Pons (tissue), 1 donor: ENCODE measurements around the gene OSBPL8.

Experiments
- DNase-seq: peaks from one replicate; pipeline ENCODE4 v3.0.0-alpha.2; 2016; ENCODE audit warnings: low spot score

OSBPL8 gene

DNA sequence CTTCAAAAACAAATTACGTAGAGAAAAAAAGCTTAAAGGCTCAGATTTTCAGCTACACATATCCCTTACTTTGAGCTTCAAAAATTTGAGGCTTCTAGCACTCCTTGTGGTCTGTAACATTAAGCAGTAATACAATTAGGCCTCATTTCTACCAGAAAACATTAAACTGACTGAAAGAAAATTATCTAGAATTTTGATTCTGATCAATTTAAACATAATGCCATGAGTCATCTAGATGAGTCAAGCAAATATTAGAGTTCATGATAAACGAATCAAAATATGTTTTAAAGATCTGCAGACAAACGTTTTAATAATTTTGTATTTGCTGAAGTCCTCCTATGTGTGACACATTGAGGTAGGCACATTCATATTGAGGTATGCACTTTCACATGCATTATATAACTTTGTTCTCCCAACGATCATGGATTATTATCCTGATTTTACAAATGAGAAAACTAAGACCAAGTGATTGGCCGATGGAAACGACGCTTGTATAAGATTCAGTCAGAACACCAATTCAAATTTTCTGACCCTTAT, 4.3 kb downstream of the OSBPL8 start:
- DNase-seq = no peak

DNA sequence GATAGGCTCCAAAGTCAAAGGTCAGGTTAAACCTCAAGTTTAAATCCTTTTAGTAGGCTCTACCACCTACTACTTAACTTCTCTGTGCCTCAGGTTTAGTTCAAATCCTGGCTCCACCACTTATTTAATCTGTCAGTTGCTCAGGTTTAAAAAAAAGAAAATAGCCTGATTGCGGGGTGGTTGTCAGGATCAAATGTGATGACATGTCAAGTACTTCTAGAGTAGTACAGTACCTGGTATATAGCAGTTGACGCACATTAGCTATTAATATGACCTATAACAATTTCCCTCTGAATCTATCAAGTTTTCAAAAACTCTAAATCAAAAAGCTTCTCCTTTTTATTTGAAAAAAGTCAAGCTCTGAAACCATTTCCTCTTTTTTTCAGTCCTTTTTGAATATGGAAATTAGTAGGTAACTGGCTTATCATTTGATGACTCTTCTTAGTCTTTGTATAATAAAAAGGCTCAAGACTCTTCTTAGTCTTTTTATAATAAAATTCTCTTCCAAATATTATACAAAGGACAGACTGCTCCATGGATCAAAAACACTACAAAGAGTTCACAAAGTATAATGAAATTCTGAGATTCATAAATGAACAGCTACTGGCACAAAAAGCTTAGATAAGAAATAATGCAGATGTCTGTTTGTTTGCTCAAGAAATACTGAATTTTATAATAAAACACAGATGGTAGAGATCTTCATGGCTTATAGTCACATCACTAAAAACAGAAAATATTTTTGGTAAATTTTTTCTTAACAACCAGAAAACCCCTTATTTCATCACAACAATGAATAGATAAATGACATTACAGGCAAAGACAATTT, 5.0 kb downstream of the OSBPL8 start:
- DNase-seq = no peak

DNA sequence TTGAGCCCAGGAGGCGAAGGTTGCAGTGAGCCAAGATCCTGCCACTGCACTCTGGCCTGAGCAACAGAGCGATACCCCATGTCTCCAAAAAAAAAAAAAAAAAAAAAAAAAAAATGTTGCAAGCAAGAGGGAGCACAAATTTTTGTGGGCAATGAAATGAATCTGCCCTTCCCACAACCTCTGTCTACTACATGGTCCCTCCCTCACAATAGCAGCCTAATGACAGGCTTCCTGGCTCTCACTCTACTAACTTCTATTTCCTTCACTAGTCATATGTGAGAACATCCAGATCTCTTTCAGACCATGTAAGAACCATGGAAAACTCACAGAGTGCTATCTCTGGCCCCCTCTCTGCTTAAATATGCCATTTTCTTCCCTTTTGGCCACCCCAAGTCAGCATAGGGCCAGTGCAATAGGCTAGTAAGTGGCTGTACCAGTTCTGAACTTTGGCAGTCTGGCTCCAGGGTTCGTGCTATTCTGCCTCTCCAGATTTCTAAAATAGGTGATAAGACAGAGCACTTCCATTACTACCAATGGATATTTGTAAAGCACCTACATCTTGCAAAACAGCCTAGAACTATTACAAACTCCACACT, 7.1 kb downstream of the OSBPL8 start:
- DNase-seq = no peak

DNA sequence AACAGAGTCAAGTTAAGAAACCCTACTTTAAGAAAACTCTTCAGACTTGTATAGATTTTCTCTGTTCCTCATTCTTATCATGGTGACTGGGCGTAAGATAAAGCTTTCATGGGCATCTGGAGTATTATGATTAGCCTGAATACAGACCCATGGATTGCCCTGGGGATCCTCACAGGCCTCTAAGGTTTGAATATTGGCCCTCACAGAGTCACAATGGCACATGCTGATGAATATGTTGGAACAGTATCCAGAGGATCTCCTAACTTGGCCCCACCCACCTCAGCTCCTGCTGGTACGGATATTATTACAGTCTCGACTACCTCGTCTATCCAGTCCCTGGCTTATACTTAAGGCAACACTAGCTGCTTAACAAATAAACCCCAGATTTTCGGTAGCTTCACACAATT, 8.1 kb downstream of the OSBPL8 start:
- DNase-seq = no peak

DNA sequence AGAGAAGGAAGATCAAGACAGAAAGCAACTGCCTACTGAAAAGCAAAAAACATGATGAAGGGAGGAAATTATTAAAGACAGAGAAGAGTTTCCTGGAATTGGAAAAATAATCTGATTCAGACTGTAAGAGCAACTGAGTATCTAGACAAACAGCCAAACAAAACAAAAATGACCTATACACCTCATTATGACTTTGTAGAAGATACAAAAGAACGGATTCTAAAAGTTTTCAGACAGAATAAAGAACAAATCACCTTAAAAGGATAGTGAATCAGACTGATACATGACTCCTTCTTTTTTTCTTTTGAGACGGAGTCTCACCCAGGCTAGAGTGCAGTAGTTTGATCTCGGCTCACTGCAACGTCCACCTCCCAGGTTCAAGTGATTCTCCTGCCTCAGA, 10.4 kb downstream of the OSBPL8 start:
- DNase-seq = no peak

DNA sequence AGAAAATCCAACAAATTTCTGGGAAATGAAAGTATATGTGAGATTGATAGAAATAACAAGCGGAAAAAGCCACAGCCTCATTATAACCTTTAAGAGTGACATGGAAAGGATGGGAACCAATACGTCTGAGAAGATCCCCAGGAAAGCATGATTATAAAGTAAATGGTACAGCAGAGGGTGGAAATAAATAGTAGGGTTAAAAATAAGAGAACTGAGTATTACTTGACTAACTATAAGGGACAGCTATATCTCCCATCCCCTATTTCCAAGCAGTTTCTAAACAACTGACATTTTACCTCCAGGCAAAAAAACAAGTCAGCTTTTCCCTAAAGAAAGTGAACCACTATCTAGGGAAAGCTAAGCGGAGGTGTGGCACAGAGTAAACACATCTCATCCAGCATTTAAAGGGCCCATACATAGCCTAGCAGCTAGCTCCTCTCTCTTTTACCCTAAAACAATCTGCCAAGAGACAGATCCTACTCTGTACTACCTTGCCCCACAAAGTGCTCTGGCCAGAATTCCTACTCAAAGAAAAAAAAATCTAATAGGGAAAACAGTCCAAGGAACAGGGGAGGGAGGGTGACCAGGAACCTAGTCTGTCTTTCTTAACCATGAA, 11.2 kb downstream of the OSBPL8 start:
- no peak for DNase-seq

DNA sequence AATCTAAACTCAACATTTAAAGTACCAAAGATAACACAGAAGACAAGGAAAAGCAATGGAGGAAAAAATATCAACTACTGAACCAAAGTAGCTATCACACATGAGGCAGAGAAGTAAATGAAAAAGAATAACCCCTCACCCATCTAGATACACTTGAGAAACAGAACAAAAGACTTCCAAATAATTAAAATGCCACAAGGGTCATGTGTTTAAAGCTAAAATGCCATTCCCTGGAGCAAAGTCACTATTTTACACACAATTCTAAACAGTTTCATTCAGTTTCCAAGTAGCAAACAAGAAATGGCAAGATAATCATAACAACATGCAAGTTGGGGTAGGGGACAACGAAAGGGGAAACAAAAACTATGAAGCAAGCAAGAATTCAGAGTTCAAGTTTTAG, 12.0 kb downstream of the OSBPL8 start:
- no peak for DNase-seq

DNA sequence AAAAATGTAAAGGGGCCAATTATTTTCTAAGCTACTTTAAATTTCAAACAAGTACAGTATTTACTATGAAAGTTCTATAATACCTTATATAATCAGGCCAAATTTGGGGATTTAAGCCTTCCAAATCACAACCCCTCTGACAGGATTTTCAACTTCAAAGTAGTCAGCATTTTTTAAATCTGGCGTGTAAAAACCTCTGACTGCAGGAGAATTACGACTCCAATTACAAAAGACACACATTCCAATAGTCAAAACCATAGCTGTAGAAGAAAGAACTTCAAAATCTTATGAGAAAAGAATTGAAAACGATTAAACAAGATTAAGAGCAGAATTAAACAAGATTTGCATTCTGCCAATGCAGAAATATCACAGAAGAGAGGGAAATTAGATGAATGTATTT, 12.7 kb downstream of the OSBPL8 start:
- DNase-seq = no peak

DNA sequence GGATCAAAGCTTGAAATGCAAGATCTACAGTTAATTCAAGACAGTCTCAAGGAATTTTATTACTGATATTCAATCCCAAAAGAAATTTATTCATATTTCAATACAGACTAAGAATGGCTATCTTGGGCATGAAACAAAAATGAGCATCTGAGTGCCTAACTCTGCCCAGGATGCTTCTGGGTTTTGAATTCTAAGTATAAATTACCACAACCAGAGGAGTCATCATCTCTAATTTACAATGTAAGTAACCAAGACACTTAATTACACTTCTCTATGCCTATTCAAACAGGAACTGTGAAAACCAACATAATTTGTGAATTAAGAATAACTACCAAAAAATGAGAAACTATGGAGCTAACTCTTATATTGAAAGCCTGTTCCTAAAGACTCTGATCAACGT, 14.1 kb downstream of the OSBPL8 start:
- no peak for DNase-seq

DNA sequence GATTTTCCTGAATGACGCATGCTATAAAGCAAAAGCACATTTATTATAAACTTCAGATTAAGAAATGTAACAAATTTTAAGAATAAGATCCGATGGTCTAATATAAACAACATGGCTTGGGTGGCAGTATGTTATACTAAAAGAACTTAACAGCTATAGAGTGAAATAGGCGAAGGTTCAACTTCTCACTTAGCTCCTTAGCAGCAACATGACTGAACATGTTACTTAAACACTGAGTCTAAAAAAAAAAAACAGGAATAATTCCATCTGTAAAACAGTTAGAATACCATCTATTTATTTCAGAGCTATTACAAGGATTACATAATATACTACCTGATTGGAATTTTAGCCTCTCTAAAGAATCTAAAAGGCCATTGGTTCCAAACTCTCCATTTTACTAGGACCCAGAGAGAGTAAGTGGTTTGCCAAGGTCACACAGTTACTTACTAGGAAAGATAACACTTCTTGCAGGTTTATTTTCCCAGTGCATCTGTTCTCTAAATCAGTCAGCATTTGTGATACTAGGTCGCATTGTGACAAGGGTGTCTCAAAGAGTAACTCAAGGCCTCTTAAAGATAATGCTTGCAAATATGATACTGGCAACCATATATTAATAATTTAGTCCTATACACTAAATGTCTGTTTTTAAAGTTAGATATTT, 14.8 kb downstream of the OSBPL8 start:
- DNase-seq = no peak

DNA sequence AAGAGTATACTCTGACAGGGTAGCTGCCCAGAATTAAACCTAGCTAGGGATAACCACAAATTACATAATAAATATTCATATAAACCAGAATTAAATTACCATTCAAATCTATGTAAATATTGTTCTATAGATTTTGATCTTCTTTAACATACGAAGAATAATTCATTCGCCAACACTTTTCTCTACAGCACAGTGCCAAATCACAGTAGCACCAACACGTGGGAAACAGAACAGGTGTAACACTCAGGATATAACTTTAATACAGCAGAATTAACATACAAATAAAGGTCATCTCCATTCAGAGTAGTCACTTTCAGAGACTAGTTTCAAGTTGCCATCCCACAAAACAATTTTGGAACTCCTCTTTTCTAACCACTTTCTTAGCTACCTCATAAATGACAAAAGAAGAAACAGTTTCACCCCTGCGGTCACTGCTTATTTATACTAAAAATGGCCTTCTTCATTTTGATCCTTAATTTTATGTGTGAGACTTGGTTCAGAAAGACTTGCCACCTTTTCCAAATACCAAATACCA, 15.7 kb downstream of the OSBPL8 start:
- DNase-seq = no peak

DNA sequence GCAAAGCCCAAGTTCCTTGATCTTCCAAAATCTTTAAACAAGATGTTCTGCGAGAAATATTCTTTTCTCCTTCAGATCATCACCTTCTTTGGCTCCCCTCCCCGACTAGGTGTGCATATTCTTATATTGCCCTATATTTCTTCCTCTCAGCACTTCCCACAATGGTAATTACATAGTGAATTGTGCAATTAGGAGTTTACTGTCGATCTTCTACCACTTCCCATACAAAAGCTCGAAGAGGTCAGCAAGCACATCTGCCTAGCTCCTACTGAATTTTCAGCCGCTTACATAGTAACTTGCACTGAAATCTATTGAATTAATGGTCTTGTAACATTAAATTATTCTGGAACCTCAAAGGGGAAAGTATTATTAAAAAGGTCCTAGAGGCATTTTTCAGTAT, 16.7 kb downstream of the OSBPL8 start:
- no peak for DNase-seq

DNA sequence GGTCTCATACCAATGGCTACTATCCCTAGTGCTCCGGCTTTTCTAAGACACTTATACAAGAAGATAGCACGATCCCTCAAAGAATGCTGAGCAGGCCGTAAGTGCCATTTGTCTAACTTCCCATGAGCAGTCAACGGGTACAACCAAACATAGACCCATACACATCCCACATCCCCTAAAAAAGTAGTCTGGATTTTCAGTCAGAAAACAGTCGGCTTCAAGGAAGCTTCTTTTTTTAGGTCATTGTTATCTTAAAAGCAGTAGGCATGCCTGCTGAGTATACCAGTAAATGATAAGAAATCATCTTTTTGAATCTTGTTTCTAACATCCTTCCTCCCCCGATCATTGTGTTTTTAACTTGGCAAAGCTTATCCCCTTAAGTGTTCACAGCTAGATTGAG, 19.8 kb downstream of the OSBPL8 start:
- DNase-seq = no peak

DNA sequence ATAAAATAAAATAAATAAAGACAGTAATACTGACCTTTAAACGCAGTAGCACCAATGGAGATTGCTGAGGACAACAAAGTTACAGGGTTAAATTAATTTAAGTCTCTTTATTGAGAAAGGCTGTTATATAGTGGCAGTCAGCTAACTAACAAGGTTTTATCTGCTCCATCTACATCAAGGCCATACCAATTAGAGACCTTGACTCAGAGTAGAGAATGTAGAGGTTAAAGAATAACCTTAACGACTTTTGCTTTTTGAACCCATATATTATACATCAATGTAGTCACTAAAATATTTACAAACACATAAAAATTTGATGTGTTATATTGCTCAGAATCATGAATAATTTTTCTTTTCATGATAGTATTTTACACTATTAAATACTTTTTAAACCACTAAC, 21.6 kb downstream of the OSBPL8 start:
- no peak for DNase-seq

DNA sequence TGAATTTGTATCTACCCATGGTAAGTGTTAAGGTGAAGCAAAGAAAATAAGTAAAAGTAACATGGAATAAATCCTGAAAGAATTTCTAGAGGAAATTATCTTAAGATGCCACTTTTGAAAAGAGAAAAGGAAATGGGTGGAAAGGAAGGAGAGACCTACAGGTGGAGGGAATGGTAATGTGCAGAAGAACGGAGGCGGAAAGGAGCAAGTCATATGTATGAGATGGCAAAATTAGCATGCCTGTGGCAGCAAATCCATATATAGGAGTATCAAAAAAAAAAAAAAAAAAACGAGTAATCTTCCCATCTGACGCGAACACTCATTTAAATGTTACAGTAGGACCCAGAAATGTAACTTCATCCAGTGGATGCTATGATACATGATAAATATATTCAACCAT, 23.0 kb downstream of the OSBPL8 start:
- no peak for DNase-seq

DNA sequence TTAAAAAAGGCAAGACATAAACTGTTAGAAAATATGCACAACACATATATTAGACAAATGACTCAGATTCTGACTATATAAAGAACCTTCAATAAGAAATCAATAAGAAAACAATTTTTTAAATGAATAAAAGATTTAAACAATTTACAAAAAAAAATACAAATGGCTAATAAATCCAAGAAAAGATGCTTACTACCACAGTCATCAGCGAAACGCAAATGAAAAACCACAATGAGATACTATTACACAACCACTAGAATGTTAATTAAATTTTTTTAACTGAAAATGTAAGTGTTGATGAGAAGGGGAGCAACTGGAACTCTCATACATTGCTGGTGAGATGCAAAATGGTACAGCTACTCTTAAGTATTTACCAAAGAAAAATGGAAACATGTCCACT, 24.4 kb downstream of the OSBPL8 start:
- no peak for DNase-seq

DNA sequence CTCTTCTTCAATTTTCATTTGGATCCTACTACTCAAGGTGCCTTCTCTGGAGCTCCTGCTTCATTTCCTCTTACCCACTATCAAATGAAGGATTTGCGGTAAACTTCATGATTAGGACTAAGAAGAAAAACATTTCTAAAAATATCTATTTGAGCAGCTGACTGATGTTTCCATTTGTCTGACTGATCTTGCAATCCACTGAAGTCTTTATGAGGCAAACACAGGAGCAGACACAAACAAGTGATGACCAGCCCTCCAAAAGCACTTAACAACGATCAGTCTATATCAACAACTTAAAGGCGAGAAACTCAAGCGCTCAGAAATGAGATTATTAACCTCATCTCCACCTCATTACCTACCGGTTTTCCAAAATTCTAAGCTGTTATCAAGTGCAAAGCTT, 26.2 kb downstream of the OSBPL8 start:
- no peak for DNase-seq

DNA sequence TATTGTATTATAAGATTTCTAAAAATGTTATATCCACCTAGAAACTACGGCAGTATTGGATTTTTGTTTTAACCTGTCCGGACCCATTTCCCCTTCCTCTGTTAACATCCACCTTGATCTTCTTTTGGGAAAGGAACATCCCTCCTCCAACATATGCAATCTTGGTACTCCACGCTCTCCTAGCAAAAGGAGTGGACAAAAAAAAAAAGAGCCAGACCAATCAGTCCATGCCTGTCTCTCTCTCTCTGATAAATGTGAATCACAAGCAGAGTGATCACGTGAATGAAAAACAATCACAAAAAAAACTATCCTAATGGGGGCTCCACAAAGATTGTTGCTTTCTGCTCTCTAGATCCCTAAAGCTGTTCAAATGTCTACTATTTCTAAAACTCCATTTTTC, 27.1 kb downstream of the OSBPL8 start:
- DNase-seq = no peak

DNA sequence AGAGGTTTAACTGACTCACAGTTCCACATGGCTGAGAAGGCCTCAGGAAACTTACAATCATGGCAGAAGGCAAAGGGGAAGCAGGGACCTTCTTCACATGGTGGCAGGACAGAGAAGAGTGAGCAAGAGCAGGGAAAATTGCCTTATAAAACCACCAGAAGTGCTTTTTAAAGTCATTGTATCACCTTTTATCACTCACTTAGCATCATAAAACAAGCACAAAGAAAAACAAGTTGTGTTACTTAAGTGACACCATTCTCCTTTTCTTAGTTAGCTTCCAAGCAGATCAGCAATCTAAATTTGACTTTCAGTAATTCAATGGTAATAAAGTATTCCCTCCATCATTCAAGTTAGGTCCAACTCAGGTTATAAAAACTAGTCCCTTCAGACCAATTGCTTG, 28.5 kb downstream of the OSBPL8 start:
- DNase-seq = no peak

DNA sequence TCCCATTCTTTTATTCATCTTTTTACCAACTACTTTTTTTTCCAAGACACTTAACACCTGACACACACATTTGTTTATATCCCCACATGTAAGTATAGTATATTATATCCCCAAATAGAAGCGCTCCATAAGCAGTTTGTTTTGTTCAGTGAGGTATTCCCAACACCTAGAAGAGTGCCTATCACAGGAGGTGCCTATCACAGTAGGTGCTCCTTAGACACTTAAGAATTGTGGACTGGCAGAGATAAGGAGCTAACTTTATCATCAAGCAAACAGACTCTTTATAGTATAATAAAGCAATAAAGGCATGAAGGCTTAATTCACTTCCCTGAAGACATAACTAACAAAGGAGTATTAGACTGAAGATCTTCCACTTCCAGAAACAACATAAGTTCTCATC, 29.1 kb downstream of the OSBPL8 start:
- DNase-seq = no peak

DNA sequence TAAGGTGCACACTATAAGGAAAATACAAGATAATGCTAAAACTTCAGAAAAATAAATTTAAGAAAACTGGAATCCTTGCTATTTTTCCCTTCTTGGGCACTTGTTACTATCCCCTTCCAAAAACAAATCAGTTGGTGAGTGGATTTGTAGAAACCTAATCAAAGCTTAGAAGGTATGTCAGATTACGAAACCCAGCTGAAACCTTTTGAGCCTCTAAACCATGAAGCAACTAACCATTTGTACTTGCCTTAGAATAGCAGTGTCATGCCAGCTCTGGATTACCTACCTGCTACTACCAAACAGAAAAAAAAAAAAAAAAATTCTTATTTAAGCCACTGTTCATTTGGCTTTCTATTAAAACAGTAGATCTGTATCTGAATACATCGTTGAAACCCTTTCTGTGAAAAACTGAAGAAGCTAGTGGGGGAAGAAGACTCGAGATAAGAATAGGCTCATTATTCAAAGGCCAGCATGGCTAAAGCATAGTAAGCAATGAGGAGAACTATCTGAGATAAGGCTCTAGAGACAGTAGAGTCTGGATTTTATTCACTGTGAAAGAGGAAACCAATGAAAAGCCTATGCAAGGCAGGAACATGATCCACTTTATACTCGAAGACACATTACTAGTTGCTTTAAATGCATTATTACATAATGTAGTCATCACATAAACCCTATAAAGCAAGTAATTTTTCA, 30.2 kb downstream of the OSBPL8 start:
- DNase-seq = no peak

DNA sequence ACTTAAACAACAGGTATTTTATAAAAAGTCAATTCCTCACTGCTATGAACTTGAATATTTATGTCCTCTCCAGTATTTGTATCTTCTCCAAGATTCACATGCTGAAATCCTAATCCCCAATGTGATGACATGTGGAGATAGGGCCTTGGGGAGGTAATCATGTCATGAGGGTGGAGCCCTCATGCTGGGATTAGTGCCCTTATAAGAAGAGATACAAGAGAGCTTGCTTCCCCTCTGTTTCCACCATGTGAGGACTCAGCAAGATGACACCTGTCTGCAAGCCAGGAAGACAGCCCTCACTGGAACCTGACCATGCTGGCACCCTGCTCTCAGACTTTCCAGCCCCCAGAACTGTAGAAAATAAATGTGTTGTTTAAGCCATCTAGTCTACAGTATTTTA, 36.2 kb downstream of the OSBPL8 start:
- DNase-seq = no peak
